Measurements from ENCODE around the gene CAMLG. TPM values are rescaled to one million over a fixed set of nuclear protein-coding genes. Genes with fewer than 3 reads are reported as not detected.

Gene CAMLG
- polyA plus RNA-seq, 1 of the 3 experiments (the other 2 are of a cell fraction) = 16.9 TPM

- POLR2A ChIA-PET = no interaction called here
- CTCF ChIA-PET = interaction anchor here (1.7 kb wide), 1 partner anchor 13 kb away, joined by 4 read pairs; no protein-coding TSS in a partner anchor
Measured at GRCh38 chr5:134772461-134773125, 34.2 kb downstream of the CAMLG start.

More at GRCh38 chr5:134772461-134773125, 34.2 kb downstream of the CAMLG start:
- Histone ChIP-seq H3F3A (replicated peaks; ENCODE audit: insufficient read depth) (peaks cover 7% of the 10 kb centered on the region), H3K4me1 (ENCODE audit: control insufficient read depth in 1 of 2, insufficient read depth in 2 of 2, low read depth in 1 of 2, low read length in 1 of 2) (no peaks in the 10 kb centered on the region), H3K9me3 (no peaks in the 10 kb centered on the region), H3K27ac (ENCODE audit: low read depth in 2 of 2, low read length in 1 of 2) (no peak overlapping the region), H2AFZ (ENCODE audit: low read depth) (no peak overlapping the region), H3K4me2 (no peak overlapping the region), H3K79me2 (ENCODE audit: insufficient read depth) (peaks cover 29% of the 10 kb centered on the region), H3K4me3 (ENCODE audit: low read depth in 2 of 2, low read length in 1 of 2) (no peak overlapping the region), H3K27me3 (ENCODE audit: insufficient read depth) (no peaks in the 10 kb centered on the region), H4K20me1 (ENCODE audit: insufficient read depth) (no peaks in the 10 kb centered on the region), H3K9me2 (no peaks in the 10 kb centered on the region), H3K9ac (no peak overlapping the region), H3K36me3 (replicated peaks in 1 of 2; ENCODE audit: control insufficient read depth in 1 of 2, insufficient read depth in 2 of 2, low read length in 1 of 2) (peaks cover 37 to 75% of the 10 kb centered on the region in 2 experiments)
- no peak for DNase-seq
- WGBS (ENCODE audit: low lambda C conversion rate) = 97% methylated on average over 10 of the region's 10 CpGs
- TF ChIP-seq FOXM1 (IDR thresholded peaks at IDR 0.05; ENCODE audit: low read depth) = no peak
- TF ChIP-seq MAX (IDR thresholded peaks at IDR 0.05; ENCODE audit: low read depth) = no peak
- TF ChIP-seq TAF1 (IDR thresholded peaks at IDR 0.05; ENCODE audit: borderline replicate concordance, low read depth, low read length) = no peak
- no peak for TF ChIP-seq ZBTB33 (IDR thresholded peaks at IDR 0.05; ENCODE audit: borderline replicate concordance, low read depth)
- TF ChIP-seq CTCF (IDR thresholded peaks at IDR 0.05) = no peak
- no peak for TF ChIP-seq PBX3 (IDR thresholded peaks at IDR 0.05)
- TF ChIP-seq SIN3A (IDR thresholded peaks at IDR 0.05; ENCODE audit: borderline replicate concordance, low read depth, low read length) = no peak
- no peak for TF ChIP-seq SMC3 (IDR thresholded peaks at IDR 0.05; ENCODE audit: low read depth, low read length)
- TF ChIP-seq NRF1 (IDR thresholded peaks at IDR 0.05; ENCODE audit: low read depth, low read length) = no peak
- TF ChIP-seq IRF3 (IDR thresholded peaks at IDR 0.05; ENCODE audit: low read depth, low read length) = no peak
- TF ChIP-seq MXI1 (IDR thresholded peaks at IDR 0.05; ENCODE audit: low read depth, low read length) = no peak
- TF ChIP-seq CHD2 (IDR thresholded peaks at IDR 0.05; ENCODE audit: low read length, partially characterized antibody) = no peak
- no peak for TF ChIP-seq RXRA (IDR thresholded peaks at IDR 0.05; ENCODE audit: borderline replicate concordance, low read depth)
- no peak for TF ChIP-seq POLR2AphosphoS5 (IDR thresholded peaks at IDR 0.05; ENCODE audit: low read depth, low read length)
- no peak for TF ChIP-seq GABPA (IDR thresholded peaks at IDR 0.05; ENCODE audit: low read depth)
